Aorta (tissue), 5 donors: ENCODE results near the gene SERPINB1. TPM values are rescaled to one million over a fixed set of nuclear protein-coding genes. Genes with fewer than 3 reads are reported as not detected.
"Not testable (repeated sequence)": the region's sequence is repeated elsewhere in the genome, so short reads cannot be mapped to it uniquely, and the experiment has no call there.

Experiments
- ATAC-seq: fragments of 200-7000 bp; cut with Tn5 transposase; one replicate; pipeline ENCODE4 v1.9.1; 2022; ENCODE audit warnings: moderate library complexity; ENCODE audit not compliant: low FRiP score
- DNase-seq, 2 donors: peaks; one replicate each; pipeline ENCODE4 v3.0.0-alpha.2; 2020
- H3K27ac ChIP-seq, 2 donors: one replicate each; pipeline ENCODE4 v1.5.1; 2013; ENCODE audit warnings: low read length in 2 of 2, mild to moderate bottlenecking in 2 of 2, moderate library complexity in 2 of 2, control low read depth in 1 of 2, inconsistent platforms in 1 of 2, low read depth in 1 of 2
- H3K27me3 ChIP-seq, 2 donors: one replicate each; pipeline ENCODE4 v1.6.1; 2013; ENCODE audit warnings: control low read depth in 1 of 2, low read length in 1 of 2, mild to moderate bottlenecking in 1 of 2, moderate library complexity in 1 of 2; ENCODE audit not compliant: insufficient read depth in 2 of 2, control insufficient read depth in 1 of 2
- H3K36me3 ChIP-seq, 2 donors: one replicate each; pipeline ENCODE4 v1.6.1; 2013; ENCODE audit warnings: control low read depth in 1 of 2, low read length in 1 of 2, mild to moderate bottlenecking in 1 of 2; ENCODE audit not compliant: insufficient read depth in 2 of 2, control insufficient read depth in 1 of 2
- H3K4me1 ChIP-seq, 2 donors: one replicate each; pipeline ENCODE4 v1.6.1; 2013; ENCODE audit warnings: low read length in 2 of 2, control low read depth in 1 of 2, mild to moderate bottlenecking in 1 of 2, moderate library complexity in 1 of 2; ENCODE audit not compliant: insufficient read depth in 2 of 2, control insufficient read depth in 1 of 2
- H3K4me3 ChIP-seq, 2 donors: one replicate each; pipeline ENCODE4 v1.5.1; 2013; ENCODE audit warnings: low read length in 2 of 2, control low read depth in 1 of 2, mild to moderate bottlenecking in 1 of 2
- H3K9me3 ChIP-seq: one replicate; pipeline ENCODE4 v1.6.1; 2013; ENCODE audit warnings: mild to moderate bottlenecking, low read length; ENCODE audit not compliant: control insufficient read depth
- WGBS, 2 donors: extraction: QIAGEN DNeasy Blood & Tissue Kit; methylation state at CpG; one replicate each; pipeline ENCODE4 v1.1.7; 2013; 5-methylcytosine and 5-hydroxymethylcytosine counted together
- intact Hi-C, 2 donors: fragments of 100-400 bp; cut with DNase I; formaldehyde crosslinking; loops; one replicate each; pipeline versions ENCODE4 v1.14.2 to v1.15.0; 2022
- polyA plus RNA-seq, 2 donors: library from polyadenylated mRNA; stranded (reverse); fragments of 200-250 nt; gene quantifications; one replicate each; pipeline ENCODE4 v1.2.3, GENCODE V29; 2013
- total RNA-seq, 2 donors: library from RNA; stranded (reverse); fragmentation: NEBNext Ultra II Directional; extraction: Animal tissue kit (Norgen Biotek cat#: 25700); gene quantifications; one replicate each; pipeline ENCODE4 v1.2.1, GENCODE V29; 2021
- donor health status: healthy with polysubstance abuse.
- donor health status: Bipolar disorder and iron deficiency.
- donor health status: DM: no; HTN: no; CAD: no.
- donor health status: DM: no; HTN: no; CAD: no.
- donor health status: DM: yes; HTN: yes; CAD: no.

The SERPINB1 gene
- total and polyA plus RNA-seq, 4 donors: 30.2 to 59.5 (median 44.7) TPM

GRCh38 chr6:2861060-2861821 is 19.6 kb upstream of the SERPINB1 start:
- H3K27ac ChIP-seq: no peak overlapping the region
- ATAC-seq: no peak
- no peaks in the 10 kb centered on the region for H3K36me3 ChIP-seq
- H3K4me3 ChIP-seq: no peak overlapping the region
- intact Hi-C loops: no loop called here
- H3K4me1 ChIP-seq: no peaks in the 10 kb centered on the region
- 84 to 86% methylated on average over 9 to 12 of the region's 12 CpGs for WGBS, 2 donors
- no peaks in the 10 kb centered on the region for H3K9me3 ChIP-seq
- DNase-seq: no peak
- no peaks in the 10 kb centered on the region for H3K27me3 ChIP-seq

DNA sequence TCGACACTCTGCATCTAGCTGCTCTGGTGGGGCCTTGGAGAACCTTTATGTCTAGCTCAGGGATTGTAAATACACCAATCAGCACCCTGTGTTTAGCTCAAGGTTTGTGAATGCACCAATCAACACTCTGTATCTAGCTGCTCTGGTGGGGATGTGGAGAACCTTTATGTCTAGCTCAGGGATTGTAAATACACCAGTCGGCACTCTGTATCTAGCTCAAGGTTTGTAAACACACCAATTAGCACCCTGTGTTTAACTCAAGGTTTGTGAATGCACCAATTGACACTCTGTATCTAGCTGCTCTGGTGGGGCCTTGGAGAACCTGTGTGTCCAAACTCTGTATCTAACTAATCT is 19.0 kb upstream of the SERPINB1 start:
- H3K9me3 ChIP-seq, intact Hi-C loops, DNase-seq, H3K4me1 ChIP-seq, ATAC-seq, H3K27ac ChIP-seq, H3K4me3 ChIP-seq, H3K36me3 ChIP-seq, H3K27me3 ChIP-seq: not testable (repeated sequence)
- 92 to 100% methylated on average over 2 of the region's 2 CpGs for WGBS, 2 donors

DNA sequence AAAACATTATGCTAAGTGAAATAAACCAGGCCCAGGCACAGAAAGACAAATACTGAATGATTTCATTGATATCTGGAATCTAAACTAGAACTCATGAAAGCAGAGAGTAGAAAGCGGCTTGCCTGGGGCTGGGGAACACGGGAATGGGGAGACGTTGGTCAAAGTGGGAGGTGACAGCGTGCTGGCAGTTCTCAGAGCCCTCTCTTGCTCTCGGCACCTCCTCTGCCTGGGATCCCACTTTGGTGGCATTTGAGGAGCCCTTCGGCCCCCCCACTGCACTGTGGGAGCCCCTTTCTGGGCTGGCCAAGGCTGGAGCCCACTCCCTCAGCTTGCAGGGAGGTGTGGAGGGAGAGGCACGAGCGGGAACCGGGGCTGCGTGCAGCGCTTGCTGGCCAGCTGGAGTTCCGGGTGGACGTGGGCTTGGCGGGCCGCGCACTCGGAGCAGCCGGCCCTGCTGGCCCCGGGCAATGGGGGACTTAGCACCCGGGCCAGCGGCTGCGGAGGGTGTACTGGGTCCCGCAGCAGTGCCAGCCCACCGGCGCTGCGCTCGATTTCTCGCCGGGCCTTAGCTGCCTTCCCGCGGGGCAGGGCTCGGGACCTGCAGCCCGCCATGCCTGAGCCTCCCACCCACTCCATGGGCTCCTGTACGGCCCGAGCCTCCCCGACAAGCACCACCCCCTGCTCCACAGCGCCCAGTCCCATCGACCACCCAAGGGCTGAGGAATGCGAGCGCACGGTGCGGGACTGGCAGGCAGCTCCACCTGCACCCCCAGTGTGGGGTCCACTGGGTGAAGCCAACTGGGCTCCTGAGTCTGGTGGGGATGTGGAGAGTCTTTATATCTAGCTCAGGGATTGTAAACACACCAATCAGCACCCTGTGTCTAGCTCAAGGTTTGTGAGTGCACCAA is 18.4 kb upstream of the SERPINB1 start:
- intact Hi-C loops, H3K27ac ChIP-seq, H3K4me1 ChIP-seq, H3K9me3 ChIP-seq, H3K4me3 ChIP-seq, H3K27me3 ChIP-seq, H3K36me3 ChIP-seq, ATAC-seq: not testable (repeated sequence)
- DNase-seq: peak in 1 of 2 donors; percentile 57
- WGBS, 2 donors: 96 to 97% methylated on average over 24 to 42 of the region's 42 CpGs

DNA sequence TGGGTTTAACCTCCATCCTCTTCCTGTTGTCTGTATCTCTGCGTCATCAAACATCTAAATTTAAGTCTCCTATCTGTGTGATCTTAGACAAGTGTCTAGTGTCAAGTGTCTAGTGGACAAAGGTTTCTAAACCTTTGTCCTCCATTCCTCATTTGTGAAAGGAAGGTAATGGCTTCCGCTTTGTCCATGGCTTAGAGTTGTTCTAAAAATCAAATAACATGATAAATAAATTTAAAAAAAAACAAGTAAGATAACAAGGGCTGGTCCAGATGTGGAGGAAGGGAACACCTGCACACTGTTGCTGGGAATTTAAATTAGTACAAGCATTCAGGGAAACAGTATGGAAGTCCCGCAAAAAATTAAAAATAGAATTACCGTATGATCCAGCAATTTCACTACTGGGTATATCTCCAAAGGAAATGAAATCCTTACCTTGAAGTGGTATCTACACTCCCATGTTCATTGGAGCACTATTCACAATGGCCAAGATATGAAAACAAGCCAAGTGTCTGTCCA is 17.6 kb upstream of the SERPINB1 start:
- DNase-seq: no peak
- Histone ChIP-seq H3K4me1 (no peaks in the 10 kb centered on the region), H3K36me3 (no peaks in the 10 kb centered on the region), H3K27ac (no peak overlapping the region), H3K9me3 (no peaks in the 10 kb centered on the region), H3K27me3 (no peaks in the 10 kb centered on the region), H3K4me3 (no peak overlapping the region)
- intact Hi-C loops: no loop called here
- ATAC-seq: no peak
- 94 to 98% methylated on average over 4 of the region's 4 CpGs for WGBS, 2 donors

GRCh38 chr6:2857580-2858337 is 16.1 kb upstream of the SERPINB1 start:
- peak; percentile 53 for ATAC-seq
- Histone ChIP-seq H3K27me3 (no peaks in the 10 kb centered on the region), H3K4me3 (no peak overlapping the region), H3K4me1 (no peaks in the 10 kb centered on the region), H3K9me3 (no peaks in the 10 kb centered on the region), H3K27ac (no peak overlapping the region), H3K36me3 (no peaks in the 10 kb centered on the region)
- intact Hi-C loops: no loop called here
- WGBS, 2 donors: 58 to 66% methylated on average over 18 of the region's 18 CpGs
- DNase-seq: peak; percentile 74 to 78

GRCh38 chr6:2857185-2857579 is 15.5 kb upstream of the SERPINB1 start:
- no peaks in the 10 kb centered on the region for H3K36me3 ChIP-seq
- H3K27me3 ChIP-seq: no peaks in the 10 kb centered on the region
- intact Hi-C loops: no loop called here
- 92 to 93% methylated on average over 7 of the region's 7 CpGs for WGBS, 2 donors
- DNase-seq (peak in 1 of 2 donors; percentile 59), ATAC-seq (no peak)
- no peaks in the 10 kb centered on the region for H3K9me3 ChIP-seq
- no peak overlapping the region for H3K27ac ChIP-seq
- H3K4me1 ChIP-seq: no peaks in the 10 kb centered on the region
- H3K4me3 ChIP-seq: no peak overlapping the region

DNA sequence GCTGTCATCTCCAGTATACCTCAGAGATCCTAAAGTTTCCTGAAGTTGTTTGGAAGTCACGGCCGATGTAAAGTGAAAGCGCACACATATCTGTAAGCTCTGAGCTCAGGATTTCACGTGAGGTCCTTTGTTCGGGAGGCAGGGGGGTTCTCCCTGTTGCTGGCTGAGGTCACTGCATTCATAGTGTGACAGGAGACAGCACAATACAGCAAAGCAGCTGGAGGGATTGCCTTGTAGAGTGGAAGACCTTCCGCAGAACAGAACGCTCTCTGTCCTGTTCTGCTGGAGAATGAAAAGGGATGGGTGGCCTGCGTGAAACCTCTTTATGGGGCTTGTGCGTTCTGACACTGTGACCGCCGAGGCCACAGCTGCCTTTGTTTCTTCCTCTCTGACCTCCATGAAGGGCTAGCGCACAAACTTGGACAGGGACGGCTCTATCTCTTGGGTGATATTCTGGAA is 13.4 kb upstream of the SERPINB1 start:
- Histone ChIP-seq H3K4me1 (no peaks in the 10 kb centered on the region), H3K4me3 (no peak overlapping the region), H3K27ac (no peak overlapping the region), H3K9me3 (no peaks in the 10 kb centered on the region), H3K27me3 (no peaks in the 10 kb centered on the region), H3K36me3 (no peaks in the 10 kb centered on the region)
- intact Hi-C loops: no loop called here
- no peak for ATAC-seq
- no peak for DNase-seq
- 89 to 93% methylated on average over 13 of the region's 13 CpGs for WGBS, 2 donors

- intact Hi-C loops: no loop called here
- no peaks in the 10 kb centered on the region for H3K9me3 ChIP-seq
- H3K27ac ChIP-seq: peak overlapping the region in 1 of 2 donors; percentile 94
- no peaks in the 10 kb centered on the region for H3K36me3 ChIP-seq
- WGBS, 2 donors: 50 to 52% methylated on average over 11 of the region's 11 CpGs
- H3K4me3 ChIP-seq: no peak overlapping the region
- no peaks in the 10 kb centered on the region for H3K27me3 ChIP-seq
- H3K4me1 ChIP-seq: no peaks in the 10 kb centered on the region
- DNase-seq (peak; percentile 68 to 69), ATAC-seq (peak; percentile 30)
Observed at GRCh38 chr6:2854396-2854982, 12.8 kb upstream of the SERPINB1 start.
